Neural crest cell (in vitro differentiated cells): ENCODE measurements around the gene SLC37A2. TPM values are rescaled to one million over a fixed set of nuclear protein-coding genes. Genes with fewer than 3 reads are reported as not detected.

ENCODE experiments used
- DNase-seq: peaks from one replicate; pipeline ENCODE4 v3.0.0; 2021; ENCODE audit warnings: low read depth, mixed read lengths, low spot score
- H3K27ac Mint-ChIP-seq: one replicate; pipeline ENCODE4 v1.8.0; 2021; ENCODE audit warnings: mild to moderate bottlenecking, mixed read lengths; ENCODE audit not compliant: unreplicated experiment
- H3K27me3 Mint-ChIP-seq: 2 replicates; pipeline ENCODE4 v1.8.0; 2021; ENCODE audit warnings: low read depth, mild to moderate bottlenecking, mixed read lengths
- H3K36me3 Mint-ChIP-seq: 2 replicates; pipeline ENCODE4 v1.8.0; 2021; ENCODE audit warnings: low read depth, mild to moderate bottlenecking, mixed read lengths
- H3K4me1 Mint-ChIP-seq: 2 replicates; pipeline ENCODE4 v1.8.0; 2021; ENCODE audit warnings: mixed read lengths
- H3K4me3 Mint-ChIP-seq: one replicate; pipeline ENCODE4 v1.8.0; 2021; ENCODE audit warnings: mild to moderate bottlenecking, mixed read lengths
- H3K9me3 Mint-ChIP-seq: 2 replicates; pipeline ENCODE4 v1.8.0; 2021; ENCODE audit warnings: mixed read lengths
- total RNA-seq: library from RNA; stranded (reverse); gene quantifications from 2 replicates; pipeline ENCODE4 v1.2.1, GENCODE V29; 2021
- TF ChIP-seq, protein P1 (sequence below): fragments of 200-600 bp; sonication (generic); conservative IDR thresholded peaks from 2 replicates; pipeline ENCODE4 v1.5.0; 2021; ENCODE audit warnings: antibody characterized with exemption, mild to moderate bottlenecking

Gene SLC37A2
- total RNA-seq, 1 donor from 2014 or later = 1.2 TPM

DNA sequence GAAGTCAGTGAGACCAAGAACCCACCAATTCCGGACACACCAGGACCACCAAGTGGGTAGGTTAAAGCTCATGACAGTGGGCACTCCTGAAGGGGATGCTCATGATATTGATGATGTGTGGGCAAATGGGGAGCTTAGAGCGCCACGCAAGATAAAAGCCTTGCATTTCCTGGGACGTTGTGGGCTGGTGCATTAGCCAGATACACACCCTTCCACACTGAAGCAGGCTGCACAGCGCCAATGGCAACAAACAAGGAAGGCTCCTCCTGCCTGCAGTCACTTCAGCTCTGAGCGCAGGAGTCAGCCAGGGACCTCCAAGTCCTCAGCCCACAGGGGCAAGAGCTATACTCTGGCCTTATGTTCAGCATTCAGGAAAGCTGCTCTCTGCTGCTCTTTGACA, 27.7 kb downstream of the SLC37A2 start:
- H3K9me3 Mint-ChIP-seq = no peaks in the 10 kb centered on the region
- TF ChIP-seq, protein P1, sequence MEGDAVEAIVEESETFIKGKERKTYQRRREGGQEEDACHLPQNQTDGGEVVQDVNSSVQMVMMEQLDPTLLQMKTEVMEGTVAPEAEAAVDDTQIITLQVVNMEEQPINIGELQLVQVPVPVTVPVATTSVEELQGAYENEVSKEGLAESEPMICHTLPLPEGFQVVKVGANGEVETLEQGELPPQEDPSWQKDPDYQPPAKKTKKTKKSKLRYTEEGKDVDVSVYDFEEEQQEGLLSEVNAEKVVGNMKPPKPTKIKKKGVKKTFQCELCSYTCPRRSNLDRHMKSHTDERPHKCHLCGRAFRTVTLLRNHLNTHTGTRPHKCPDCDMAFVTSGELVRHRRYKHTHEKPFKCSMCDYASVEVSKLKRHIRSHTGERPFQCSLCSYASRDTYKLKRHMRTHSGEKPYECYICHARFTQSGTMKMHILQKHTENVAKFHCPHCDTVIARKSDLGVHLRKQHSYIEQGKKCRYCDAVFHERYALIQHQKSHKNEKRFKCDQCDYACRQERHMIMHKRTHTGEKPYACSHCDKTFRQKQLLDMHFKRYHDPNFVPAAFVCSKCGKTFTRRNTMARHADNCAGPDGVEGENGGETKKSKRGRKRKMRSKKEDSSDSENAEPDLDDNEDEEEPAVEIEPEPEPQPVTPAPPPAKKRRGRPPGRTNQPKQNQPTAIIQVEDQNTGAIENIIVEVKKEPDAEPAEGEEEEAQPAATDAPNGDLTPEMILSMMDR = no peak
- H3K27me3 Mint-ChIP-seq = no peaks in the 10 kb centered on the region
- no peaks in the 10 kb centered on the region for H3K36me3 Mint-ChIP-seq
- no peak overlapping the region for H3K4me3 Mint-ChIP-seq
- peaks cover 21% of the 10 kb centered on the region for H3K4me1 Mint-ChIP-seq
- no peak overlapping the region for H3K27ac Mint-ChIP-seq
- DNase-seq = no peak

DNA sequence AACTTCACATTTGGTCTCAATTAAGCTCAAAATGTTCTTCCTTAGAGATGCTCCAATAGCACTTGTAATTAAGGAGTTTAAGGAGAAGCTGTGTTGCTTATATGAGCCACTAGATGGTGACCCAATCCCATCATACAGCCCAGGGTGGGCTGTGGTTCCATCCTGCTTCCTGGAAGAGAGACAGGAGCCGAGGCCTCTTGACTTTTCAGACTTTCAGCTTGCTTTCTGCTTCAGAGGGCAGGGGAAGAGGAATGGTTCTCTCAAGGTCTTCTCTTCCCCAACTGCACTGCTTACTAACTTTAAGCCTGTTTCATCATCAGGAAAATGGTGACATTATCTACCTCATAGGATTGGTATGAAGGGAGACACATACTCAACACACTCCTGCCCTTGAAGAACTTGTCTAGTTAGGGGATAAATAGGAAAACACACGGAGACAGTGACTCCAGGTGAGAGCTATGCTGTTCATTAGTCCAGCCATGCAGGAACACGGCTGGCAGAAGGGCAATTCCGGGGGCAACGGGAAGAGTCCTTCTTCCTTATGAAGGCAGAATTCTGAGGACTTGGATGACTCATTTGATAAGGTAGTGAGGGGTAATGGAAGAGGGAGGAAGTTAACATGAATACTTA, 28.3 kb downstream of the SLC37A2 start:
- Mint-ChIP-seq H3K4me3 (no peak overlapping the region), H3K9me3 (no peaks in the 10 kb centered on the region), H3K36me3 (no peaks in the 10 kb centered on the region), H3K27me3 (no peaks in the 10 kb centered on the region), H3K4me1 (peaks cover 21% of the 10 kb centered on the region), H3K27ac (no peak overlapping the region)
- peak; percentile 45 for DNase-seq
- TF ChIP-seq, protein P1 = peak; percentile 88

DNA sequence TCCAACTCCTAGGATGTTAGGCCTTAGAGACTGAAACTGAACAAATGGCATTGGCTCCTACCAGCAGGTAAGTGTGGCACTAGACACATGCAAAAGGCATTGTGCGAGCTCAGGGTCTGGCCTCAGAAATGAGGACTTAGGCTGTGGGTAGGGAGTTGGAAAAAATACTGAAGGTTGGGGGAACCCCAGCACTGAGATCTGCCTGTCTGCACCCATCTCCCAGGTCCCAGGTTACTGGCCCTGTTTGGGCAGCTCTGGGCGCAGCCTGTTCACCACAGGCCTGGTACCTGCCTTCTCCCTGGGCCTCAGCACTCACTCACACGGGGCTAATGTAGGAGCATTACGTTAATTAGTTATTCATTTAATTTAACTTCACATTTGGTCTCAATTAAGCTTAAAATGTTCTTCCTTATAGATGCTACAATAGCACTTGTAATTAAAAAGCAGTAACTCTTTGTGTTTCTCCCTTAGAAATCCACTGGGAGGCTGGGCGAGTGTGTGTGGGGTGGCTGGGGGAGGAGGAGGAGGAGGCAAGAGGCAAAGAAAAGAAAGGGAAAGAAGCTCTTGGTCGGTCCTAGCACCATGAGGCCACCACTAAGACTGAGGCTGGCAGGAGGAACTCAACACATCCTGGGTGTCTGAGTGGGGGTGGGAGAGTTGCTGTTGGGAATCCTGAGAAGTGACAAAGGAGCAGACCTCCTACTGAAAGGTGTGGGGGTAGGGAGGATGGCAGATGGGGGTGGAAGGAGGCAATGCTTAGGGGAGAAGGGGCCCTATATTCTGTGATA, 29.0 kb downstream of the SLC37A2 start:
- DNase-seq = no peak
- H3K36me3 Mint-ChIP-seq = peaks cover 3% of the 10 kb centered on the region
- TF ChIP-seq, protein P1 = no peak
- H3K4me3 Mint-ChIP-seq = no peak overlapping the region
- no peaks in the 10 kb centered on the region for H3K9me3 Mint-ChIP-seq
- H3K27ac Mint-ChIP-seq = peak overlapping the region; percentile 13
- H3K4me1 Mint-ChIP-seq = peaks cover 21% of the 10 kb centered on the region
- H3K27me3 Mint-ChIP-seq = no peaks in the 10 kb centered on the region

DNA sequence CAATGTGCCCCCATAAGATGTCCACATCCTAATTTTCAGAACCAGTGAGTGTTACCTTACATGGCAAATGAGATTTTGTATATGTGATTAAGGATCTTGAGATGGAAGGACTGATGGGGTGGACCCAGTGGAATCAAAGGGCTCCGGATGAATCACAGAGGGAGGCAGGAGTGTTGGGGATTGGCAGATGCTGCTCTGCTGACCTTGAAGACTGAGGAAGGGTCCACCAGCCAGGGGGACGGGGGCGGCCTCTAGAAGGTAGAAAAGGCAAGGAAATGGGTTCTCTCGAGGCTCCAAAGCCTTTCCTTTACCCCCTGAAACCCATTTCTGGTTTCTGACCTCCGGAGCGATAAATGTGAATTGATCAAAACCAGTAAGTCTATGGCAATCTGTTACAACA, 29.6 kb downstream of the SLC37A2 start:
- no peak for DNase-seq
- no peak overlapping the region for H3K4me3 Mint-ChIP-seq
- no peaks in the 10 kb centered on the region for H3K9me3 Mint-ChIP-seq
- H3K27ac Mint-ChIP-seq = peak overlapping the region; percentile 13
- H3K27me3 Mint-ChIP-seq = no peaks in the 10 kb centered on the region
- peaks cover 3% of the 10 kb centered on the region for H3K36me3 Mint-ChIP-seq
- H3K4me1 Mint-ChIP-seq = peaks cover 21% of the 10 kb centered on the region
- TF ChIP-seq, protein P1 = no peak

DNA sequence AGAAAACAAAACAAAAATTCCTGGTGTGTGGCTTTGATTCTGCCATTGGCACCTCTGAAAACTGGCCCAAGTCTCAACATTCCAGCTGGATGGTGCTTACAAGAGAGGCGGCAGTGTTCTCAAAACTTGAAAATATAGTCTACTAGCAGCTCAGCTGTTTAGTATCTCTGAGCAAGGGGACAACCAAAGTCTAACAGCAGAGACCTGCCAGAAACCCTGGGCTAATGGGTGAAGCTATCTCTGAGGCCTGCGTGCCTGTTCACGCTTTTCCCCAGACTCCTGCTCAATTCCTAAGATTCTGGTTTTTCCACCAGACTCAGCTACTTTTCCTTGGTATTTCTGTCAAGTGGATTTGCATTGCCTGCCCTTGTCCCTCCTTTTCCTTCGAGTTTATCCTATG, 30.4 kb downstream of the SLC37A2 start:
- Mint-ChIP-seq H3K27ac (no peak overlapping the region), H3K36me3 (peaks cover 5% of the 10 kb centered on the region), H3K4me1 (peaks cover 21% of the 10 kb centered on the region), H3K9me3 (no peaks in the 10 kb centered on the region), H3K4me3 (no peak overlapping the region), H3K27me3 (no peaks in the 10 kb centered on the region)
- TF ChIP-seq, protein P1 = no peak
- DNase-seq = no peak
